Stimulated activated CD4-positive, alpha-beta T cell treated with anti-CD3 and anti-CD28 coated beads, TNF-alpha, amount 100 ng/mL, for 4 hours (primary cell): ENCODE results near the gene OLFM4.

Source experiments
- DNase-seq, 3 experiments: peaks; one replicate each; pipeline ENCODE4 v3.0.0-alpha.2; 2020; ENCODE audit warnings: low read depth in 3 of 3

OLFM4 gene

GRCh38 chr13:53068585-53069520, 40.2 kb downstream of the OLFM4 start:
- DNase-seq, result no peak

- DNase-seq, result no peak
Observed at GRCh38 chr13:53069800-53070199, 41.2 kb downstream of the OLFM4 start.

GRCh38 chr13:53073711-53074110, 45.1 kb downstream of the OLFM4 start:
- no peak for DNase-seq

- DNase-seq, result no peak
Observed at GRCh38 chr13:53074114-53074513, 45.5 kb downstream of the OLFM4 start.

GRCh38 chr13:53075356-53076041, 46.9 kb downstream of the OLFM4 start:
- DNase-seq, result no peak

GRCh38 chr13:53079691-53080090, 51.1 kb downstream of the OLFM4 start:
- DNase-seq, result no peak

- DNase-seq, result no peak
Observed at GRCh38 chr13:53088871-53089270, 60.3 kb downstream of the OLFM4 start.

- no peak for DNase-seq
Observed at GRCh38 chr13:53089951-53090350, 61.3 kb downstream of the OLFM4 start.

GRCh38 chr13:53090461-53090860, 61.8 kb downstream of the OLFM4 start:
- DNase-seq, result no peak

- DNase-seq, result no peak
Observed at GRCh38 chr13:53092931-53093330, 64.3 kb downstream of the OLFM4 start.

- DNase-seq, result no peak
Observed at GRCh38 chr13:53098455-53098854, 69.8 kb downstream of the OLFM4 start.

- DNase-seq, result no peak
Observed at GRCh38 chr13:53100394-53101063, 71.9 kb downstream of the OLFM4 start.
